Measurements from ENCODE around the gene TLK1. TPM values are rescaled to one million over a fixed set of nuclear protein-coding genes. Genes with fewer than 3 reads are reported as not detected.
"Not testable (repeated sequence)": the region's sequence is repeated elsewhere in the genome, so short reads cannot be mapped to it uniquely, and the experiment has no call there.

Gene TLK1
- total RNA-seq, 2 donors from 2014 or later = 50.5 to 95.8 TPM

DNA sequence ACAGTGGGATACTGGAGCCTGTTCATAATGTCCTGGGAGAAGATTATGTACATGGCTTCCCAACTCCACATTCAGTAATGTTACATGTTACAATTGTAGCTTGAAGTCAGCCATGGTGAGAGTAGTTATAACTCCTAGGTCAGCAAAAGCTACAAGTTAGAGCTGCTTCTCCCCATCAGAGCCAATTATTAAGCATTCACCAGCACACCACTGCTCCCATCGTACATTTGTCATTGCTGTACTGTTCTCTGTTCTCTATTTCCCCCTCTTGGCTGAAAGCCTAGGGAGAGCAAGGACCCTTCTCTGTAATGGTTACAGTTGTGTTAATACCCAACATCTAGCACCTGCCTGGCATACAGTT lies 5.3 kb upstream of the TLK1 start:
- Histone ChIP-seq H3K4me1 (replicated peaks) (no peaks in the 10 kb centered on the region), H3K4me3 (no peak overlapping the region), H3K36me3 (no peaks in the 10 kb centered on the region), H3K27me3 (replicated peaks; ENCODE audit: insufficient read depth) (no peaks in the 10 kb centered on the region), H3K9me3 (no peaks in the 10 kb centered on the region), H3K27ac (no peak overlapping the region)
- intact Hi-C loops (cut with DNase I) = no loop called here
- DNase-seq (ENCODE audit: low spot score) = no peak
- 93% methylated on average over 1 of the region's 1 CpG for WGBS
- no peak for TF ChIP-seq POLR2A (IDR thresholded peaks at IDR 0.05)
- TF ChIP-seq POLR2AphosphoS5 (IDR thresholded peaks at IDR 0.05) = no peak
- TF ChIP-seq, protein P1, sequence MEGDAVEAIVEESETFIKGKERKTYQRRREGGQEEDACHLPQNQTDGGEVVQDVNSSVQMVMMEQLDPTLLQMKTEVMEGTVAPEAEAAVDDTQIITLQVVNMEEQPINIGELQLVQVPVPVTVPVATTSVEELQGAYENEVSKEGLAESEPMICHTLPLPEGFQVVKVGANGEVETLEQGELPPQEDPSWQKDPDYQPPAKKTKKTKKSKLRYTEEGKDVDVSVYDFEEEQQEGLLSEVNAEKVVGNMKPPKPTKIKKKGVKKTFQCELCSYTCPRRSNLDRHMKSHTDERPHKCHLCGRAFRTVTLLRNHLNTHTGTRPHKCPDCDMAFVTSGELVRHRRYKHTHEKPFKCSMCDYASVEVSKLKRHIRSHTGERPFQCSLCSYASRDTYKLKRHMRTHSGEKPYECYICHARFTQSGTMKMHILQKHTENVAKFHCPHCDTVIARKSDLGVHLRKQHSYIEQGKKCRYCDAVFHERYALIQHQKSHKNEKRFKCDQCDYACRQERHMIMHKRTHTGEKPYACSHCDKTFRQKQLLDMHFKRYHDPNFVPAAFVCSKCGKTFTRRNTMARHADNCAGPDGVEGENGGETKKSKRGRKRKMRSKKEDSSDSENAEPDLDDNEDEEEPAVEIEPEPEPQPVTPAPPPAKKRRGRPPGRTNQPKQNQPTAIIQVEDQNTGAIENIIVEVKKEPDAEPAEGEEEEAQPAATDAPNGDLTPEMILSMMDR (IDR thresholded peaks at IDR 0.05) = no peak

DNA sequence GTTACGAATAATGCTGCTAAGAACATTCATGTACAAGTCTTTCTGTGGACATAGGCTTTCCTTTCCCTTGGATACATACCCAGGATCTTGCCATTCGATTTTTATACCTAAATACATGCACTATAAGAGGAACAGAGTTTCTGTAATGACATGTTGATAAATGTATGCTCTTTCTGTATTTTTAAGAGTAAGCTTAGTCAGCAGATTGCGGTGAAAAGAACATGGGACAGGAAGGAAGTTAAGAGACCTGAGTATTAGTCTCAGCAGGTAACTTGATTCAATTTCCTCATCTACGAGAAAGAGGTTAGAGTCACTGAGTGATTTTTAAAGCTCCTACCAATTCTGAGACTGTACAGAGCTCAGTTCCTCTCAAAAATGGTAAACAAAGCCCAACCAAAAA lies 2.6 kb upstream of the TLK1 start:
- 90% methylated on average over 4 of the region's 4 CpGs for WGBS
- intact Hi-C loops (cut with DNase I) = loop anchor here (5.0 kb wide), 1 partner anchor 269 kb away; the partner anchor contains the start of genes DCAF17 and METTL8
- Histone ChIP-seq H3K9me3 (no peaks in the 10 kb centered on the region), H3K4me1 (replicated peaks) (no peaks in the 10 kb centered on the region), H3K27me3 (replicated peaks; ENCODE audit: insufficient read depth) (no peaks in the 10 kb centered on the region), H3K27ac (no peak overlapping the region), H3K4me3 (no peak overlapping the region), H3K36me3 (no peaks in the 10 kb centered on the region)
- DNase-seq (ENCODE audit: low spot score) = no peak
- no peak for TF ChIP-seq POLR2A (IDR thresholded peaks at IDR 0.05)
- TF ChIP-seq, protein P1 (IDR thresholded peaks at IDR 0.05) = no peak

DNA sequence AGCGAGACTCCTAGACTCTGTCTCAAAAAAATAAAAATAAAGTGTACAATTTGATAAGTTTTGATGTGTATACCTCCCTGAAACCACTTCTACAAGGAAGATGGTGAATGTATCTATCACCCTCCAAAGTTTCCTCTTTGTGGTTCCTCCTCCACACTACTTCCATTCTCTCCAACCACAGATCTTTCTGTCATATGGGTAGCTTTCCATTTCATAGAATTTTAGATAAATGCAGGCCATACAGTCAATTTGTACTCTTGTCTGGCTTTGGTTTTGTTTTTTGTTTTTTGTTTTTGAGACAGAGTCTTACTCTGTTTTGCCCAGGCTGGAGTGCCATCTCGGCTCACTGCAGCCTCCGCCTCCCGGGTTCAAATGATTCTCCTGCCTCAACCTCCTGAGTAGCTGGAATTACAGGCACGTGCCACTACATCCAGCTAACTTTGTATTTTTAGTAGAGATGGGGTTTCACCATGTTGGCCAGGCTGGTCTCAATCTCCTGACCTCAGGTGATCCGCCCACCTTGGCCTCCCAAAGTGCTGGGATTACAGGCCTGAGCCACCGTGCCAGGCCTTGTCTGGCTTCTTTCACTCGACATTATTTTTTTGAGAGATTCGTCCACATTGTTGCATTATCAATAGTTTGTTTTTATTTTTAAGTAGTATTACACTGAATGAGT lies 2.0 kb upstream of the TLK1 start:
- intact Hi-C loops (cut with DNase I) = loop anchor here (5.0 kb wide), 1 partner anchor 270 kb away; the partner anchor contains the start of genes DCAF17 and METTL8
- H3K9me3 ChIP-seq; H3K27ac ChIP-seq; DNase-seq (ENCODE audit: low spot score); H3K27me3 ChIP-seq (replicated peaks; ENCODE audit: insufficient read depth); H3K4me1 ChIP-seq (replicated peaks); H3K36me3 ChIP-seq; H3K4me3 ChIP-seq: not testable (repeated sequence)
- 96% methylated on average over 9 of the region's 9 CpGs for WGBS

DNA sequence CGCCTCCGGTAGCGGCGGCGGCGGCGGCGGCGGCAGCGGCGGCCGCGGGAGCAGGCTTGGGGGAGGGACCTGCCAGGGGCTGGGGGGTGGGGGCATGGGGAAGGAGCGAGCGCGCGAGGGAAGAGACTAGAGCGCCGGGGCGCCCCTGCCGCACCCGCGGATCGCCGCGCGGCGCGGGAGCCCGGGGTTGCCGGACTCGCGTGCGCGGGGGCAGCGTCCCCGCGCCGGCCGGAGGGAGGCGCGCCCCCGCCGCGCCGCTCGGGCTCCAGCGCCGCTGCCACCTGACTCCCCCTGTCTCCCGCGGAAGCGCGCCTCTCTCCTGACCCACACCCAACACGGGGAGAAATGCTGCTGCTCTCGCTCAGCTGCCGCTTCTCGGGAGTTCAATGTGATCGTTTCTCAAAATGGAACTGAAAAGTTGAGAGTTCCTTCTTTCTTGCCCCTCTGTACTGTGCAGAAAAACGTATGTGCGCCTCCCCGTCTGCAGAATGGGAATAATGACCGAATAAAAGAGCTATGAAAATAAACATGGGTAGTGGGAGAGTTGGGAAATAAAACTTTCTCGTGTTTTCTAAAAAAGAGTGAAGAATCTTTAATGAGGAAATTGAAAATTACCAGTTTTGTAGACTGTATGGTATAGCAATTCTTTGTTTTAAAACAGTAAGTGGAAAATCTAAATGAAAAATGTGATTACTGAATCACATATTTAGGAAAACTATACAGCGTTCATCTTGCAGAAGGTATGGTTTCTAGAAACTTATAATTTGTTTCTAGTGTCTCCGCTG lies 455 bp upstream of the TLK1 start:
- Histone ChIP-seq H3K27me3 (replicated peaks; ENCODE audit: insufficient read depth) (no peaks in the 10 kb centered on the region), H3K27ac (peak overlapping the region; percentile 98 to 99), H3K9me3 (no peaks in the 10 kb centered on the region), H3K36me3 (no peaks in the 10 kb centered on the region), H3K4me3 (peak overlapping the region; percentile 94 to 96), H3K4me1 (replicated peaks) (no peaks in the 10 kb centered on the region)
- intact Hi-C loops (cut with DNase I) = loop anchor here (5.0 kb wide), 1 partner anchor 271 kb away; the partner anchor contains the start of genes DCAF17 and METTL8
- TF ChIP-seq POLR2A (IDR thresholded peaks at IDR 0.05) = peak; percentile 16
- TF ChIP-seq, protein P1 (IDR thresholded peaks at IDR 0.05) = no peak
- peak; percentile 49 for TF ChIP-seq POLR2AphosphoS5 (IDR thresholded peaks at IDR 0.05)
- 2% methylated on average over 65 of the region's 65 CpGs for WGBS
- peak; percentile 74 for DNase-seq (ENCODE audit: low spot score)

DNA sequence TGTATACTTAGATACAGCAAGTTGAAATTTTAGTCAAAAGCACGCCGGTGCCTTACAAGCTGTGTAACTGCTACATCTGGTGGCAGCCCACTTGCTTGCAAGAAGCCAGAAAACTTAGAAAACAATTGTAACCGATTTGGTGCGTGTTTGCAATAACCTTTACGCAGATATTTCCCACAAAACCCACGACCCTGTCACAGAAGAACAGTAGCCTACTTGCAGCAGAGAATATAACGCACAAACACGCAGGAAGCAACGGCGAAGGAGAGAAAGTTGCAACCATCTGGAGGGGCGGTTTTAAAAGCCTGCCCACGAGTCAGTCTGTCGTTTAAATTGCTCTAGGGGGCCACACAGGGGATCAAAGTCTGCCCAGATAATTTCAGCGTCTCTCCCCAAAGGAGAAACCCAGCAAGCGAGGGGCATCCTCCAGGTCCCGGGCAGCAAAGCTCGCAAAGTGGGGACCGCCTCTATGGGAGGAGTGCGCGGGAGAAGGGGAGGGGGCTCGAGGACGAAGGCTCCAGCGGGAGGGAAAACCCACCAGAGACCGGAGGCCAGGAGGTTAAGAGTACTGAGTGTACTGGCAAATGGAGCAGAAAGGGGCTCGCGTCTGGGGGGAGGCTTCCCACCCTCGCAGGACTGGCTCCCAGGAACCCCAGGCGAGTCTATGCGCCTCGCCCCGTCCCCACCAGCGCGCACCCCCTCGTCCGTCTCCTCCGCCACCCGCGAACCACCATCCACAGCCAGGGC lies 1.1 kb downstream of the TLK1 start:
- Histone ChIP-seq H3K36me3 (no peaks in the 10 kb centered on the region), H3K4me3 (peak overlapping the region; percentile 94 to 96), H3K27ac (peak overlapping the region; percentile 98 to 99), H3K9me3 (no peaks in the 10 kb centered on the region), H3K27me3 (replicated peaks; ENCODE audit: insufficient read depth) (no peaks in the 10 kb centered on the region), H3K4me1 (replicated peaks) (no peaks in the 10 kb centered on the region)
- DNase-seq (ENCODE audit: low spot score) = peak; percentile 44
- intact Hi-C loops (cut with DNase I) = loop anchor here (1.0 to 10.0 kb wide), 4 partner anchors 75 to 273 kb away; partner anchors contain the start of genes DCAF17 and METTL8
- WGBS = under 1% methylated on average over 38 of the region's 38 CpGs
- TF ChIP-seq POLR2A (IDR thresholded peaks at IDR 0.05) (peak; percentile 11), POLR2AphosphoS5 (IDR thresholded peaks at IDR 0.05) (no peak)
- TF ChIP-seq, protein P1 (IDR thresholded peaks at IDR 0.05) = peak in 3 of 4 experiments; percentile 32 to 56 (median 39)
